Subcutaneous adipose tissue (tissue), 4 donors: ENCODE data around the gene GNG7. TPM values are rescaled to one million over a fixed set of nuclear protein-coding genes. Genes with fewer than 3 reads are reported as not detected.

Source experiments
- CTCF ChIP-seq: fragments of 450-650 bp; IDR thresholded peaks from one replicate; pipeline ENCODE4 v1.5.1; 2016; ENCODE audit warnings: low read depth, mild to moderate bottlenecking, control low read depth, antibody characterized with exemption, moderate library complexity
- total RNA-seq, 4 donors: library from RNA; depleted of rRNA; stranded (reverse); fragments of >200 nt; gene quantifications; one replicate each; pipeline ENCODE4 v1.1.0, GENCODE V29; 2016

Gene GNG7
- total RNA-seq, 4 donors from 2014 or later = 0.16 to 3.6 (median 0.82) TPM

GRCh38 chr19:2630352-2631001 is 72.0 kb downstream of the GNG7 start:
- TF ChIP-seq CTCF = no peak

- no peak for TF ChIP-seq CTCF
Observed at GRCh38 chr19:2629491-2630351, 72.8 kb downstream of the GNG7 start.

- TF ChIP-seq CTCF = no peak
Observed at GRCh38 chr19:2628597-2628996, 73.9 kb downstream of the GNG7 start.

GRCh38 chr19:2627855-2628254 is 74.6 kb downstream of the GNG7 start:
- no peak for TF ChIP-seq CTCF

GRCh38 chr19:2627319-2627829 is 75.1 kb downstream of the GNG7 start:
- no peak for TF ChIP-seq CTCF

- TF ChIP-seq CTCF = no peak
Observed at GRCh38 chr19:2625434-2625833, 77.1 kb downstream of the GNG7 start.

- no peak for TF ChIP-seq CTCF
Observed at GRCh38 chr19:2624537-2625091, 77.9 kb downstream of the GNG7 start.
